Dermis blood vessel endothelial cell (primary cell): Measurements from ENCODE around the gene GOLGA6A. TPM values are rescaled to one million over a fixed set of nuclear protein-coding genes. Genes with fewer than 3 reads are reported as not detected.
A peak's percentile ranks its signal among the peaks of the same experiment; 100 is the strongest.
"Not testable (repeated sequence)": the region's sequence is repeated elsewhere in the genome, so short reads cannot be mapped to it uniquely, and the experiment has no call there.

ENCODE experiments used
- DNase-seq: peaks from one replicate; pipeline ENCODE4 v3.0.0; 2010
- total RNA-seq: library from RNA; depleted of rRNA; stranded (reverse); fragments of >200 nt; gene quantifications from 2 replicates; pipeline ENCODE4 v1.2.3, GENCODE V29; 2014

Gene GOLGA6A
- total RNA-seq, 1 donor from 2014 or later = not detected

DNA sequence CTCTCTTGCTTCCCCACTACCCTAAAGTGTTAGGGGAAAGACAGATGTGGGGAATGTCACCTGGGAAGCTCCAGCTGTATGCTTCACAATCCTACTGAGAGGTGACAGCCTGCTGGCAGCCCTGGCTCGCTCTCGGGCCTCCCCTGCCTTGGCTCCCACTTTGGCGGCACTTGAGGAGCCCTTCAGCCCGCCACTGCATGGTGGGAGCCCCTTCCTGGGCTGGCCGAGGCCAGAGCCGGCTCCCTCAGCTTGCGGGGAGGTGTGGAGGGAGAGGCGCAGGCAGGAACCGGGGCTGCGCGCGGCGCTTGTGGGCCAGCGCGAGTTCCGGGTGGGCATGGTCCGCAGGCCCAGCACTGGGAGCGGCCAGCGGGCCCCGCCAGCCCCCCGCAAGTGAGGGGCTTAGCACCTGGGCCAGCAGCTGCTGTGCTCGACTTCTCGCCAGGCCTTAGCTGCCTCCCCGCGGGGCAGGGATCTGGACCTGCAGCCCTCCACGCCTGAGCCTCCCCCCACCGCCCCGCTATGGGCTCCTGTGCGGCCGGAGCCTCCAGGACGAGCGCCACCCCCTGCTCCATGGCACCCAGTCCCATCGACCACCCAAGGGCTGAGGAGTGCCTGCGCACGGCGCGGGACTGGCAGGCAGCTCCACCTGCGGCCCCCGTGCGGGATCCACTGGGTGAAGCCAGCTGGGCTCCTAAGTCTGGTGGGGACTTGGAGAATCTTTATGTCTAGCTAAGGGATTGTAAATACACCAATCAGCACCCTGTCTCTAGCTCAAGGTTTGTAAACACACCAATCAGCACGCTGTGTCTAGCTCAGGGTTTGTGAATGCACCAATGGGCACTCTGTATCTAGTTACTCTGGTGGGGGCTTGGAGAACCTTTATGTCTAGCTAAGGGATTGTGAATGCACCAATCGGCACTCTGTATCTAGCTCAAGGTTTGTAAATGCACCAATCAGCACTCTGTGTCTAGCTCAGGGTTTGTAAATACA, 29.8 kb downstream of the GOLGA6A start:
- DNase-seq = not testable (repeated sequence)

DNA sequence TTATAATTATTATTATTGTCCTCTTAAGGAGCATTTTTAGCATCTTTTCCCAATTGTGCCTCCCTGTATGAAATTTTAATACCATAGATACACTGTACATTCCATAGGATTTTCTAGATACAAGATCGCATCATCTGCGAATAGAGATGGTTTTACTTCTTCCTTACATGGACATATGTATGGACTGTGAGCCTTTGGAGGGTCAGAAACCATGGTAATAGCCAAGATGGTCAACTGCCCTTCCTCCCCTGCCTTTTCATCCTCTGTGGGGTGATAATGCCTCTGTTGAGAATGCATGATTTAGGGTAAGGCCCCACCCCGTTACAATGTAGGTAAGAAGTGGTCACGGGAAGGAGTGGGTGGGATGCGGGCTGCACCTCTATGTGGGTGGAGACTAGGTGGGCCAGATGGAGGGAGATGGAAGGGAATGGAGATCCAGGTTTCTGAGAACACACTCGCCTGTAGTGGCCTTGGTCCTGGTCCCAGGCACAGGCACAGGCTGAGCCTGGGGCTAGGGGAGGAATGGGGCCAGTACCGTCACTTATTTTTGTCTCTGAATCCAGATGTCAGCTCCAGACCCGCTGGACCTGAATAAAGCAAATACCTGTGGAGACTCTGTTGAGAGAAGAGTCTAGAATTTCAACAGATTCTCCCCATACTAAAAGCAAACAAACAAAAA, 31.7 kb downstream of the GOLGA6A start:
- no peak for DNase-seq

DNA sequence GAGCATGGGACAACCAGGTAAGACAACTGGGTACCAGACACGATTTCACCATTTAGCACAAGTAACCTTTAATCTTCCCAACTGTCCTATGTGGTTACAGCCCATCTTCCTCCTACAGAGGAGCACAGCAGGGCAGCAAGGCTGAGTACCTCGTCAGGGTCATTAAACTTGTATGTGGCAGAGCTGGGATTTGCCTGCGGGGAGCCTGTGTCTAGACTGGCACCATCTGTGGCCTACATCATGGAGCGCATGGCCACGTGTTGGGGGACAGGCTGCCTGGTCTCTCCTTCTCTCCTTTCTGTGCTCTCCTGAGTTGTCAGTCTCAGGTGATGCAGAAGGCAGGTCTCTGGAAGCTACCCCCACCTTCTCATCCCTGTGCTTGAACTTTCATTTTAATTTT, 32.2 kb downstream of the GOLGA6A start:
- DNase-seq = no peak

DNA sequence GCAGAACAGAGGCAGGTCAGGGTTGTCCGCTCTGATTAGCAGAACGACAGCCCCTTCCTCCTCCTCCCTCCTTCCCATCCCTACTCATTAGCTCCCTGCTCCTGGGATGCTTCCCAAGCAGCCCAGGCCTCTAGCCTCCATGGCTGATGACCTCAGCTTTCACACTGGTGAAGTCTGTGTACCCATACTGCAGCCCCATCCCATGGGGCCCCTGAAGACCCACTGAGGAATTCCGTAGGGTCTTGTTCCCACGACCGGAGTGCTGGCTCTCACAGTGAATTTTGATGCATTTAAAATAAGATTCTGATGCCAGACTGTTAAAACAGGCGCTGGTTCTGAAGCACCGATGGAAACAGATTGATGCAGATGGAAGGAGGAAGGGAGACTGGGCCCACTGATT, 36.1 kb downstream of the GOLGA6A start:
- DNase-seq = no peak

DNA sequence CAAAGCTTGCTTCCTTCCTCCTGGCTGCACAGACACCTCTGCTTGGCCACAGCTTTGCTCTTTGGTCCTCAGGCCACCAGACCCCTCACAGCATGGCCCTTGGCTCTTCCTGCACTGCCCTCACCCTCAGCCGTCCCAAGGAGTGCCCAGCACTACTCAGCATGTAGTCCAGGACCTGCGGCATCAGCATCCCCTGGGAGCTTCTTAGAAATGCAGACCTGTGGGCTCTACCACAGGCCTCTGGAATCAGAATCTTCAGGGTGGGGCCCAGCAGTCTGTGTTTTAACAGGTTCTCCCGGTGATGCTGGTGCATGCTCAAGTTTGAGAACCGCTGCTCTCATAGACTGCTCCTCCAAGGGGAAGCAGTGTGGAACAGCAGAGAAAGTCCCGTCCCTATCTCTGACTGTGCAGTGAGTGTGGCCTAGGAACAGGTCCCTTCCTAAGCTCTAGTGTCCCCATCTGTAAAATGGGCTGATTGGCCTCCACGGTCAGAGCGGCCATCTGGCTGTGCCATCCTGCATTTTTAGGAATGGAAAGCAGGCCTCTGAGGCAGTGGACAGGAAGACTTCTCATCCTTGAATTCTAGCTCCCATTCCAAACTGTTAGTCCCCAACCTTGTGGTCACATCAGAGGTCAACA, 36.6 kb downstream of the GOLGA6A start:
- no peak for DNase-seq

DNA sequence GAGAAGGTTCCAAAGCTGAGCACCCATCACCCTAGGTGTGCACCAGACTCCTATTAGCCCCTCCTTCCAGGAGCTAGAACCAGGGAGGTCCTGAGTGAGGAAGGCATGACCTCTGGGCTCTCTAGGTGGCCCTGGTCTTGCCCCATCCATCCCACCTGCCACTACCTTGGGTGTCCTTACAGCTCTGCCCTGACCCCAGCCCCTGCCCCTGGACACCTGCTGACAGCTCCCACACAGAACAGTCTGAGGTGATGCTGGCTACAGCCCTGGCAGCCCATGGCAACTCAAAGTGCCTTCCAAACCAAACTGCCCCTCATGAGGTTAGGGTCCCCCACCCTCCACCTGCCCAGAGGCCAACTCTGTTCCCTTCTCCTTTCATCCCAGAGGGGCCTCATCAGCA, 37.2 kb downstream of the GOLGA6A start:
- DNase-seq = no peak

DNA sequence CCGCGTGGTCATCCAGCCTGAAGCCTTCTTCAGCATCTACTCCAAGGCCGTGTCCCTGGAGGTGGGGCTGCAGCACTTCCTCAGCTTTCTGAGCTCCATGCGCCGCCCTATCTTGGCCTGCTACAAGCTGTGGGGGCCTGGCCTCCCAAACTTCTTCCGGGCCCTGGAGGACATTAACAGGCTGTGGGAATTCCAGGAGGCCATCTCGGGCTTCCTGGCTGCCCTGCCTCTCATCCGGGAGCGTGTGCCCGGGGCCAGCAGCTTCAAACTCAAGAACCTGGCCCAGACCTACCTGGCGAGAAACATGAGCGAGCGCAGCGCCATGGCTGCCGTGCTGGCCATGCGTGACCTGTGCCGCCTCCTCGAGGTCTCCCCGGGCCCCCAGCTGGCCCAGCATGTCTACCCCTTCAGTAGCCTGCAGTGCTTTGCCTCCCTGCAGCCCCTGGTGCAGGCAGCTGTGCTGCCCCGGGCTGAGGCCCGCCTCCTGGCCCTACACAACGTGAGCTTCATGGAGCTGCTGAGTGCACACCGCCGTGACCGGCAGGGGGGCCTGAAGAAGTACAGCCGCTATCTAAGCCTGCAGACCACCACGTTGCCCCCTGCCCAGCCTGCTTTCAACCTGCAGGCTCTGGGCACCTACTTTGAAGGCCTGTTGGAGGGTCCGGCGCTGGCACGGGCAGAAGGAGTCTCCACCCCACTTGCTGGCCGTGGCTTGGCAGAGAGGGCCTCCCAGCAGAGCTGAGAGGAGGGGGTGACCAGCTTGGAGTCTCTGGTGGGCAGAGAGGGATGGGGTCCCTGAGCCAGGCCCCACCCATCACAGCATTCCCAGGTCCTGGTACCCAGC, 37.9 kb downstream of the GOLGA6A start:
- DNase-seq = no peak

DNA sequence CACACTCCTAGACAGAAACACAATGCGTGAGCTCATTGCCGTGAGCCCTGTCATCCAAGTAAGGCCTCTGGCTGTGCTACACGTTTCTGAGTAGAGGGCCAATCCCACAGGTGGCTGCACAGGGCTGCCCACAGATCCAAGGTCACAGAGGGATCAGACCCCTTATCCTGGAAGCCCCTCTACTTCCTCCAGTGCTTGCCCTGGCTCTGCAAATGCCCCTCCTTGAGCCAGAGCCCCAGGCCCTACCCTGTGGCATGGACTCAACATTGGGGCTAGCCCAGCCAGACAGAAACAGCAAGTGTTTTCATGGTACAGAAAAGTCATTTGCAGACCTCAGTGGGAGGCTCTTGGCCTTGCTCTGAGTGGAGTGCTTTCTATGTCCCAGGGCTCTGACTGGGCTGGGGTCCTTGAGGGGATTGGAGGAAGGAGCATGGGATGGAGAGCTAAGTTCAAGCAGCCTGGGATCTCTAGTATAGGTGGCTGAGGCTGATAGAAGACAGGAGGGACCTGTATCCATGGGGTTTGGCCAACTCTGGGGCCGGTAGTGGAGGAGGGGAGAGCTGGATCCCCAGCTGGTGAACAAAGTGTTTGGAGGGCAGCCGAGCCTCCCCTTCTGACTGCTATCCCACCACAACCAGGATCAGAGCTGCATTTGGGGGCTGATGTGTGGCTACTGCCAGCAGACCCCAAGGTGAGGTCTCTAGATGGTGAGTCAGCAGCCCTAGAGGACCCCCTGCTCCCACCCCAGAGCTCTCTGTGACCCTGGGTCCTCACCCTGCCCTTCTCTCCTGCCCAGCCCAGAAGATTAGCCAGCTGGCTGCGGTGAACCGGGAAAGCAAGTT, 38.7 kb downstream of the GOLGA6A start:
- no peak for DNase-seq

DNA sequence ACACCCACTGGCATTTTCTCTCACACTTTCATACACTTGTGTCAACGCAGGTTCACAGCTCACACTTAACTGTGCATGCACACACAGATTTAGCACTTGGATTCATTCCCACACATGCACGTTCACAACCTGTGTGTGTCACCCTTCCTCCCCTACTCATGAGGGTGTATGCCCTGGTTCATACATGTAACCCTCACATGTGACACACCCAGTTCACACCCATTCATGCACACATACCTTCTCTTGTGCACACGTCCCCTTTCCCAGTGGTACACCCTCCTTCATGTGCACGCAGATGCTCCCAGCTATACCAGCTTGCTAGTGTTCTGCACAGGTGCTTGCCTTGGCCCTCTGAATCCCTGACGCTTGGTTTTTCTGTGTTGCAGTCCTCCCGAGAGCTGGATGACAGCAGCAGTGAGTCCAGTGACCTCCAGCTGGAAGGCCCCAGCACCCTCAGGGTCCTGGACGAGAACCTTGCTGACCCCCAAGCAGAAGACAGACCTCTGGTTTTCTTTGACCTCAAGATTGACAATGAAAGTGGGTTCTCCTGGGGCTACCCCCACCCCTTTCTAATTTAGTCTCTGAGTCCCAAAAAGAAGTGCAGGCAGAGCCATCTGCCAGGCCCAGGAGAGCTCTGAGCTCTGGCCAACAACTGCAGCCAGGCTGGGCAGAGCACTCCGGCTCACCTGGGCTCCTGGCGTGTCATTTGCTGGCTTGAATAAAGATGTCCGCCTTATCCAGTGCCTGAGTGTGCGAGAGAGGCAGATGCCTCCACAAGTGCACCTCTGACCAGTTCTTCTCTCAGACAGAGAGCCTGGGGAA, 39.5 kb downstream of the GOLGA6A start:
- DNase-seq = no peak

DNA sequence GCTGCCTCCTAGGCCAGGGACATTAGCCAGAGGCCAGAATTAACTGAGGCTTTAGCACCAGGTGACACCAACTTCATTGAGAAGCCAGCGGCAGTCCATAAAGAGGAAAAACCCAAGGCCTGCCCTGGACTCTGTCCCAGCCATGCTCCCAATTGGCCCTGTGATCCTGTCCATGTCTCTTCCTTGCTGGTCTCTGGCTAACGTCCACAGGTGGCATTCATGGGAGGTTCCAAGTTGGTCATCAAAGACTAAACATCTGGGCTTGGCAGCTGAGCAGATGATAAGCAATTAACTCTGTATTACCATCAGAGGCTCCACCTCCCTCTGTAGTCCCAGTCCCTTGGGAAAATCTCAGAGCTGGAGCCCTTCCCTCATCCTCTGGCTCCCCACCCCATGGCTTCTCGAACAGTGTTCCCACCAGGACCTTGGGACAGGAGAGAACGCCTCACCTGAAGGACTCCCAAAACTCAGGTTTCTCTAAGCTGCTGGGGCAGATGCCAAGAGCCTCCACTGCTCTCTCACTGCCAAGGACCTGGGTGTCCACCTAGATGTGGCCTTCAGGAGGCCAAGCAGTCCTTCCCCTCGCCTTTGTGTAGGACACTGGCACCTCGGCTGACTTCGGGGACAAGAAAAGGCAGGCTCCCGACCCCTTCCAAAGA, 40.4 kb downstream of the GOLGA6A start:
- no peak for DNase-seq

DNA sequence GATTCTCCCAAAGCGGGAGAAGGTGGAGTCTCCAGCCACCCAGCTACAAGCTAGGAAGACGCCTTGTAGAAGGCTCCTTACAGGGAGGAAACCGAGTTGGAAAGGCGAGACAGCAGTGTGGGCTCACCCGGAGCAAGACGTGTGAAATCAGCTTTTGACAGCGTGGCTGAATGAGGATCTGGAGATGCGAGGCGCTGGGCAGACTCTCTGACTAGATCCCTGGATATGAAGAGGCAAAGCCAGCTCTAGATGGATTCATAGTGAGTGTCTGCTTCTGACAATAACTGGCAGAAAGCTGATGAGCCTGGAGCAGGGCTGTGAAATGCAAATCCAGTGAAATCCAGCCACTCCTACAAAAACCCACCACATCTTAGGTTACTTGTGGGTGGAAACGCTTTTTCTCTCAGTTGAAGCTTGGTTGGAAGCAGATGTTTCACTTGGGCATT, 41.0 kb downstream of the GOLGA6A start:
- DNase-seq = no peak

DNA sequence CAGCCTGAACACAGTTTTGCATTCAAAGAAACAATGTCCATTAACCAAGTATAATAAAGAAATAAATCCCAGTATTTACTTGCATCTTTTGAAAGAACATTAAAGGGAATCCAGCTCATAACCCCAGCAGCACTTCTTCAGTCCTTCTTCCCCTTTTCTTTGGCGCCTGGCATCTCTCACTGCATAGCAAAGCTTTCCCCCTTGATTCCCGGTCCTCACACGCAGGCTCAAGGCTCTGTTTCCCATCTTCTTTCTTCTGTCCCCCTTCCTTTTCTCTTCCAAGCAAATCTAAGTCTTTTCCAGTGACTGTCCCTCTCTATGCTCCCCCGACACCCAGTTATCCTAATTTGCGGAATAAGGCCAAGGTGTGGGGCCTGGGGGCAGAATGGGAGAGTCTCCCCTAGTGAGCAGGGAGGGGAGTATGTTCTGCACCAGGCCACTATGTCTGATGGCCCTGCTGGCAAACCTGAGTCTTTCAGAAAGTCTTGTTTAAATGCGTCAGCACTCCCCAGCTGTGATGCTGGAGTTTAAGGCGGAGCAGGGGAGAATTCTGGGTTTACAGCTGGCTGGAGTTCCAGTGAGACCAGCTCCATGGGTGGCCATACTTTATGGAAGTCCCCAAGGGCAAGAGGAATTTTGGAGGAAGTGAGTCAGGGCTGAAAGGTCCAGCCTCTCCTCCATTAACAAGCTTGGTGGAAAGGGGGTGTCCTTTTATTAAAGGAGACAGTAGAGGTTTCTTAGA, 42.1 kb downstream of the GOLGA6A start:
- DNase-seq = peak; percentile 66

DNA sequence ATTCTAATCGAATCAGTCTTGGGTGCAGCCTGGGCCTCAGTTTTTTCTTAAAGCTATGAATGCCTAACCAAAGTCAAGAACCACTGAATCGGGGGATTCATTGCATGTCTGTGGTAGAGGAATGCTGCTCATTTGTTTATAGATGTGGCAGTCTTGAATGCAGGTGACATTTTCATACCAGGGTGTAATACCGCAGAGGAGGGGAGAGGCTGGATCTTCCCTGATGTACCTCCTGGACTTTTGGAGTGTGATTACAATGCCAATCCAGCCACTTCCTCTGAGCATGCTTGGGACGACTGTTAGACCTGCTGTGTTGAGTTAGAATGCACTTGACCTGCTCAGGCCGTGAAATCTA, 42.7 kb downstream of the GOLGA6A start:
- no peak for DNase-seq

DNA sequence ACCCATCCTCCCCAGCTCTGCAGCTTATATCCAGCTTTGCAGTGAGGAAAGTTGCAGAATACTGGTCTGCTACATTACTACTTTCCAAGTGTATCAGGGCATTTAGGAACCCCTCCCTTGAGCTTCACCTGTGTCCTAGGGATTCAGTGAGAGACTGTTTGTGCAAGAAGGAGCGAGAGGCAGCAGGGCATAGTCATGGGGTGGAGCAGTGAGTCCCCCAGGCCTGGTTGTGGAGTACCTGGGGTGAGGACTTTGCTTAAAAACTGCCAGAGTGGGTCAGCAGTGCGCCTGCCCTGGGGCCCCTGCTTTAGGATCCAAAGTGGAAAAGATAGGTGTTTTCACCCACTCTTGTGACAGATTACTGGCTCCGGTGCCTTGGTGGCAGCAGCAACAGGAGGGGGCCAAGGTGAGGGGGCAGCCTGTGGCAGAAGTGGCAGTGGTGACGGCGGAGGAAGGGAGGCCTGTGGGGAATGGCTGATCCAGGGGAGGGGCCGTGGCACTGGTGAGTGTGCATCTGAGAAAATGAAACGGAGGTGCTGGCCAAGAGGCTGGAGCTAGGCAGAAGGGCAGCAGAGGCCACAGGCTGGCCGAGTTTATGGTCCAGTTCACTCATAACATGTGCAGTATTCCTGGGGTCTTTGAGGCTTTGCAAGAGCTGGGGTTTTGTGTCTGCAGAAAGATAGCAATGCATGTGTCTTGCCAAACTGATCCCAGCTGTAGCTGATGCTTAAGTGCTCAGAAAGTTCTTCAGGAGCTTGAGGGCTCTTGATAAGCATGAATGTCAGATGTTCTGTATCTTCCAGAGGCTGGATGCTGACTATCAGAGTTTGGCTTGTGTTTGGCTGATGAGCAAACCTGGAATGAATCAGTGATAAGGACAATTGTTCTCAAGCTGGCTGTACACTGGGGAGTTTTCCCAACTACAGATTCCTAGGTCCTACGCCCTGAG, 43.4 kb downstream of the GOLGA6A start:
- peak; percentile 18 for DNase-seq

DNA sequence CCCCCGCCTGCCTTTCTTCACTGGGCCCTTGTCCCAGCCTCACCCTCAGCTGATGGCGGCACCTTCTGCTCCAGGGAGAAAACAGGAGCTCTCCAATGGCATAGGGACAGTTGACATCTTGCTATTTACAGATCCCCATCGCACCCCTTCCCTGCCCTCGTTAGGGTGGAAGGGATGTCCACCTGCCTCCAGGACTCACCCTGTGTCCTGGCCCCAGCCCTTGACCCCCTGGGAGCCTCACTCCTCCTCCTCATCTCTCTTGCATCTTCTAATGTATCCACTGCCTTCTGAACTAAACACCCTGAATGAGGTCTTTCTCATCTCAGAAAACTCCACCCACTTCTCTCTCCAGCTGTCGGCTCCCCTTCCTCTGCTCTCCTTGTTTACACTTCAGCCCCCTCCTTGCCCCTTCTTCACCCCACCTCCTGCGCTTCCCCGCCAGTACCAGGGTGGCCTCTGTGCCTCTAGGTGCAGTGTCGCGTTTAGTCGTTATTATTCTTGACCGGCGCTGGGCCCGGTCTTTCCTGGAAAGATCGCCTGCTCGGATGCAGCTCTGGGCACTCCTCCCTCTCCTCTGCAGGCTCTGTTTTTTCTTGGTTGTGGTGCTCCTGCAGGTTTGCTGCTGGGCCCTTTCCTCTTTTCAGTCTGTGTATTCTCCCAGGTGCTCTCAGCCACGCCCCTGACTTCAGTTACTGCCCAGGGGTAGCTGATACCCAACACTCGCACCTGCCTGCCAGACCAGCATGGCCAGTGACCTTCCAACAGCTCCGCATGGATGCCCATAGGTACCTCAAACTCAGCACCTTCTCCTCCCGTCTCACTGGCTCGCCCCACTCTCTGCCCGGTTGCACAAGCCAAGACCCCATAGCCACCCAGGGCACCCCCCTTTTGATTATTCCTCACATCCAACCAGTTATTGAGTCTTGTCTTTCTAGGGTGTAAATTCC, 44.9 kb downstream of the GOLGA6A start:
- no peak for DNase-seq

DNA sequence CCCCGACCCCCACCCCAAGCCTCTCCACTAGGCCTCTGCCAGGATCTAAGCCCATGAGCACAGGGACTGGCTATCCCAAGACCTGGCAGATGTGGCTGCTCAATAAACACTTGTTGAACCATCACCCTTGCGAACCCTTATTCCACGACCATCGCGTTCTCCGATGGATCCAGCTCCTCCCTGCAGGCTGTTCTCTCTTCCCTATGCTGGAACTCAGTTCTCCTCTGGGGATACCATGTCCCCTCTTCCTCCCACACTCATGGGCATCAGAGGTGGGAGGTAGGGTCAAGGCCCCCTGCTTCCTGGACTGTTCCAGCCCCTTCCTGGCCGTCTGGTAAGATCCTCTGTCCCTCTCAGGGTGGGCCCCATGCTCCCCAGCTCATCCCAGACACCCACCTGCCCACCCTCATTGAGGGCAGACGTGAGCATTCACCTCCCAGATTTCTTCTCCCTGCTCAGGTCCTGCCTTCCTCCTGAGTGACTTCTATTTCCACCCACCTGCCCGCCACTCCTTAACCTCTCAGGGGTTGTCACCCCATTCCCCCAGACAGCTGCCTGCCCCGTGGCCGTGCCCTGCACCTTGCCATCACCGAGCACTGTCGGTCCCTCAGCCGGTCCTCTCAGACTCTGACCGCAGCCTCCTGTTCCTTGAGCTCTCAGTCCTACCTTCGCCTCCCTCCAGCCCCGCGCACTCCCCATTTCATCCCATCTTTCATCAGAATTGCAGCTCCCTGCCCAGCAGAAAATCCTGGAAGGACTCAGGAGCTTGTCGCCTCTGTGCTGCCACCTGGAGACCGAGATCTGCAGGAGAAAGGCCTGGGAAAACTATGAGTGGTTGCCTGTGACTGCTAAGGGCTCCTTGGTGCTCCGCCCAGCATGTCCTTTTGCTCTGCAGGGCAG, 45.8 kb downstream of the GOLGA6A start:
- peak; percentile 82 for DNase-seq
